Activated CD4-positive, alpha-beta T cell treated with anti-CD3 and anti-CD28 coated beads, Interleukin-2, amount 50 U/mL, for 48 hours (primary cell): ENCODE data around the gene SND1.

ENCODE experiments used
- DNase-seq, 2 experiments: peaks; one replicate each; pipeline ENCODE4 v3.0.0-alpha.2; 2020

The SND1 gene

DNA sequence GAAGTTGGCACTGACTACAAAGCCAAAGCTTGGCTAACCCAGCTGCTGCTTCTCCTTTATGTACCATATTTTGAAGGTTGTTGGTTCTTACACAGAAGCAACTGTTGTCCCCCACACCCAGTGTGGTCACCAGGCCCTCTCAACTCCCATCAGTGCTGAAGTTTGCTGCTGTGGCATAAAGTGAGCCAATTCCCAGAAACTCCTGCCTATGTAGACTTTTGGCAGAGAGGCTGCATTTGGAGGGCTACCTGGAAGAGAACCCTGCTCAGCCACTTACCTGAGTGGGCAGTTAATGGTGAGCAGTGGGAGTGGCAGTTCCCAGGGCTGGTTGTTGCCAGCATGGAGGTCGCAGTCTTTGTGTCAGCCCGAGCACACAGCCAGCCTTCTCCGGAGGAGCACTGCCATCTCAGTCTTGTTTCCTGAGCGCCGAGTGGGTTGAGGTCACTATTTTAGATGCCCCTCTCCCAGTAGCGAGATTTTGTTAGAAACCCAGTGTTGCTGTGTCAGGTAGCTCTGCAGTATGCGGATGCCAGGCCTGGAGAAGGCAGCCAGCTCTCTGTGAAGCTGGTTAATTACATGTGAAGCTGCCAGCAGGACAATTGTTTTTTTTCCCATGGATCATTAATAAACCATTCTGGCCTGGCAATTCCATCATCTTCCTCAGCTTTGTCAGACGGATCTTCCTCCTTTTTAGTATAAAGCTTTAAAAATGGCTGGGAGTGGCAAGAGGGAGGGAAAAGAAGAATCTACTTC is 354.7 kb downstream of the SND1 start:
- DNase-seq: no peak

- no peak for DNase-seq
These were observed 355.3 kb downstream of the SND1 start for GRCh38 chr7:128007303-128007680.

DNA sequence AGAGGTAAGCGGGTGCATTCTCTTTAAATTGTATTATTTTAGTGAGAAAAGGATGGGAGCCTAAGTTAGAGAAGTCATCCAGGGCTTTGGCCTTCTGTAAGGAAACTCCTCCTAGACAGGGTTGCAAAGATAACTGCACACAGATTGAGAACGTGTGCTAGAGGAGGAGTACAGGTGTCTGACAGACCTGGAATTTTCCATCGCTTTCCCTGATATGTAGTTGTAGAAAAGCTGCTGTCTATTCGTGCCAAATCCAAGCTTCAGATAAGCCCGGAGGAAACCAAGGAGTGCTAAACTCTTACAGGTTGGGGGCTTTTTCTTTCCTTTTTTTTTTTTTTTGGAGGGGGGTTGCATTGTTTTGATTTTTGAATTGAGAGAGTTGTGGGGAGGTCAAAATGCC is 356.1 kb downstream of the SND1 start:
- DNase-seq: no peak

DNA sequence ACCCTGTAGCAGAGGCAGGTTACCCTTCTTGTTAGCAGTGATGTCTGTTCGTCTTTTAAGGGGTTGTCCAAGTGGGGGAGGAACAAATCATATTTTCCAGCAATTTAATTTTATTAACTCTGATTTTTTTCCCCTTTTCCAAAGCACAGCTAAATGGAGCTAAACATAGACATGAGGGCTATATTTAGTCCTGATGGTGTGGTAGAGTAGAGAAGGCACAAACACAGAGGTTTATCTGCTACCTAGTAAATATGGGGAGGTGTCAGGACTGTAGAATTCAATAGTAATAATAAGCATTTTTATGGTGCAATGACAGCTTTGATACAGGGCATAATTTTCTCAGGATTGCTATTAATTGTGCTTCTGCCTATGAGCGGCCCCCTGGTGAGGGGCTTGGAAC is 356.8 kb downstream of the SND1 start:
- DNase-seq: no peak

DNA sequence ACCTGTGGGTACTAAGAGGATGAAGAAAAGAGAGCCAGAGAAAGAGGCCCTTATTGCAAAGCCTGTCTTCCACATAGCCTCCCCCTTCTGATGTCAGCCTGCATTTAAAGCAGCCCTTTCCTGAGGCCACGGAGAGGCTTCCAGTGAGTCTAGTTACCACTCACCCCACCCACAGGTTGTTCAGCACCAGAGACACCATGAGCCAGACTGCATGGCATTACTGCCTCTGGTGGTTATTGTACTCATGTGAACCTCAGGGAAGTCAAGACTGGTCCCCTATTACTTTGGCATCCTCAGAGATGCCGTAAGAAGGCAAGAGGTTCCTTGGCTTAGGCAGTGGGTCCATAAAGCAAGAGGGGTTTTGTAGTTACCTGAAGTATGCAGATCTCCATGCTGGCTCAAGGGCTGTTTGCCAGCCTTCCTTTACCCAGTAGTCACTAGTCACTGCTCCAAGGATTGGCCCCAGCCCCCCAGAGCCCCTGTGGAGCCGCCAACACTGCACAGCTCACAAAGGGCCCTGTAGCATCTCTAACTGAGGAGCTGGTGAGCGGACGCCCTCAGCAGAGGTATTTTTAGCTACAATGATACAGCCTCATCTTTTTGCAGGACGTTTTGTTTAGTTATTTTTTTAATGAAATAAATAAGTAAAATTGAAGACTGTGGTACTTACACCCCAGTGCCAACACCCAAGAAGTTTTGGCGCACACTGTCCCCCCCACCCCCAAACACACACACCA is 358.6 kb downstream of the SND1 start:
- no peak for DNase-seq

DNA sequence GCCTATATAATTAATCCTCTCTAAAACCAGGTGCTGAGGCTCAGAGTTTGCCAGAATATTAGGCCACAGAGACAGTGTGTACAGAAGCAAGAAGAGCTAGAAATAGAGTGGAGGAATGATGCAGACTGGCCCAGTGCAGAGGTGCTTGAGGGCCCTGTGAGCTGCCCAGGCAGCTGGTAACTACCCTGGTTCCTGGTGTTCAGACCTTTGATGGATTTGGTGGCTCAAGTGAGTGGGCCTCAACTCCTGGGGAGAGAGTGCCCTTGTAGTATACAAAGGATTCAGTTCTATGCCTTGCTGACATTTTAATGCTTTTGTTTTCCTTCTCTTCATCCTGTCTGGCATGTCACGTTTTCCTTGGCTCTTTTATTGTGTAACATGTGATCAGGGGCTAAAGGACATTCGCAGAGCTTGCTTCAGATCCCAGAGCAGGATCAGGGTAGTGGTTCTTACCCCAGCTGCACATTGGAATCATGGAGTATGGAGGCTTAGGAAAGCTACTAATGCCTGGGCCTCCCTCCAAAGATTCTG is 359.2 kb downstream of the SND1 start:
- DNase-seq: no peak

DNA sequence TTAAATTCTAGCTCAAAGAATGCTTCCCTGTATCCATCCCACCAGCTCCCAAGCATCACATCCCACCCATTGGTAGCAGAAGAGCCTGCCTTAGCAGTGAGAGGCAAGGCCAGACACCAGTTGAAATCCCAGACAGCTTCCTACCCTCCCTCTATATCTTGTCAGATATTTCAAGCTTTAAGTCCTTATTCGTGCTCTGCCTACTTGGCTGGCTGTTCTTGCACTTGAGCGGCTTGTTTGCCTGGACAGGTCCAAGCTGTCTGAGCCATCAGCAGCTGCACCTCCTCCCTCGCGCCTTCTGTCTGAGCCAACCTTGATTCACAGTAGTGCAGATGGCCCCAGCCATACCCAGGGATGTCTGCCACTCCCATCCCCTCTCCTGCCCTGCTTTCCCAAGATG is 362.8 kb downstream of the SND1 start:
- no peak for DNase-seq

DNA sequence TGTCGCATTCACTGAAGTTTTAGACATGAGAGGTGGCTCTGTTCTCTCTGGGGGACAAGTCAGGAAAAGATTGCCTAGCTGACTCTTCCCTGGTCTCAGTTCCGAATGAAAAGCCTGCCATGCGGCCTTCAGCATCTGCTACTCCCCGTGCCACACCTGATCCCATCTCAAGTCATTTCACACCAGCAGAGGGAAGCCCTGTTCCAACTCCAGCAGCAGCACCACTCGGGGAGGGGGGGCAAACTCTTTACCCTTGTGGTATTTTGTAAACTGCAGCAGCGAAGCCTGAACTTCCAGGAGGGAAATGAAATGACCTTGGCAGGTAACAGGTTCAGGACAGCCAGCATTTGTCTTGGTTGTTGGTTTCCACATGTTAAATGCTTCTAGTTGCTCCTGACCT is 365.5 kb downstream of the SND1 start:
- DNase-seq: no peak

GRCh38 chr7:128017862-128018845 is 366.2 kb downstream of the SND1 start:
- DNase-seq: no peak

GRCh38 chr7:128019288-128019687 is 367.3 kb downstream of the SND1 start:
- no peak for DNase-seq

DNA sequence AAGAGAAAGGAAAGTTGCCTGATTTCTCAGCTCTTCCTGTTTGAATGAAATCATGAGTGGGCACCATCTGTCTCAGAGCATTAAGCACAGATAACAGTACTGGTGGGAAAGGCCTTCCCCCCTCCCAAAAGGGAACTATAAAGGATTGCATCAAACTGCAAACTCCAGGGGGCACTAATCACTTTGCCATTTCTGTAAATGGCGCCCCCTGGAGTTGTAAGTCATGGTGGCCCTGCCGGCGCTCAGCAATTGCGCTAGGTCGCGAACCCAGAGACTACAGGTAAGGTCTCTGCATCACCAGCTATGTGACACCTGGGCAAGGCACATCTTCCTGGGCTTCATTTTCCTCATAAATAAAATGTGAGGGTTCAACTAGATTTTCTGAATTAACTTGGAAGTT is 368.2 kb downstream of the SND1 start:
- DNase-seq: peak in 1 of 2 experiments; percentile 42

DNA sequence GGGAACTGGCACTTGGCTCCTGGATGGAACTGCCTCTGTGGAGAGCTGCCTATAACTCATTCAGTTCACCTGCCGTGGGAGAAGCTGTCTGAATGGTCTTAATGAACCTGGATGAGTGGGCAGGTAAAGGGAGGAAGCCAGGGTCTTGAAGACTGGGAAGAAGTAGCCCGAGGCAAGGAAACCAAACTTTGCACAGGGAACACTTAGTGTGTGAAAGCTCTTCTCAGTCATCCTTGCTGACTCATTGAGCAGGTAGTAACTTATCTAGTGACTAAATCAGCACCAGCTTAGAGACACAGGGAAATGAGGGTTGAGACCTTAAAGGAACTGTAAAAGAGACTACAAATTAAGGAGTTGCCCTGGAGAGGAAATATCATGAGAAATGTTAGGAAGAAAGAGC is 369.4 kb downstream of the SND1 start:
- DNase-seq: no peak

- DNase-seq: no peak
These were observed 370.9 kb downstream of the SND1 start for GRCh38 chr7:128022631-128023532.

- no peak for DNase-seq
These were observed 372.2 kb downstream of the SND1 start for GRCh38 chr7:128024151-128024550.

DNA sequence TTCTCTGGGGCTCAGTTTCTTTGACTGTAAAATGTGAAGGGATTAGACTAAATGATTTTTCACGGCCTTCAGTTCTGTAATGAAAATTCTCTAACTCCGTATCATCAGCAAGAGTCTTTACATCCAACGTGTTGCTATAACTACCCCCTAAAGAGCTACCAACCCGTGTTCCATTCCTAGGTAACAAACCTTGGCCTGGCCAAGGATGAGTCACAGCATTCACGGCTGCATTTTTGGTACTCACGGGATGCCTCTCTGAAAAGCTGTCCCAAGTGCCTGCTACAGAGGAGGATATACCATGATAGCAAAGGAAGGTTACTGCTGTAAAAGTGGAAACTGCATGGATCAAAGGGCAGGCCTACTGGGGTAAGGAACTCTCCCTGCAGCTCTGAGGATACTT is 373.4 kb downstream of the SND1 start:
- no peak for DNase-seq

GRCh38 chr7:128025819-128026218 is 373.8 kb downstream of the SND1 start:
- no peak for DNase-seq

- no peak for DNase-seq
These were observed 374.6 kb downstream of the SND1 start for GRCh38 chr7:128026551-128026950.

DNA sequence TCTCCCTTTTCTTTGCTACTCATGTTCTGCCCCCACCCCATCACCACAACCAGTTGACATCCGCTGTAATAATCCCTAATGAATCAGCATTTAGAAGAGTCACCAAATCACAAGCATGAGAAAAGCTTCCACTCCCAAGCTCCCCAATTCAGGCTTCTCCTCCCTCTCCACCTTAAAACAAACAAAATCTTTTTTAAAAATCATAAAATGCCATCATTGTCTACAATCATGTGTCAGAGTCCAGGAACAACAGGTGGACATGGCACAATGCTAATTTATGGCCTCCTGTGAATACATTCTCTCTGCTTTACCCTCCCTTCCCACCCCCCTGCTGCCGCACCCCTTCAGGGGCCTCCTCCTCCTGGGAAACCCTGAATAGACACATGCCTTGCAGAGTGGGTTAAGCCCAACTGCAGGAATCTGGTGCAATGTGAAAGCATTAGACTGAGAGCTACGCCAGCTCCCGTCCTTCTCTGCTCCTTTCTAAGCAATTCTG is 375.5 kb downstream of the SND1 start:
- no peak for DNase-seq

GRCh38 chr7:128029405-128029995 is 377.5 kb downstream of the SND1 start:
- no peak for DNase-seq

GRCh38 chr7:128030263-128030653 is 378.3 kb downstream of the SND1 start:
- no peak for DNase-seq
